ENCODE measurements around the gene TLX1.

GRCh38 chr10:101172741-101173140 lies 41.6 kb downstream of the TLX1 start:
- TF ChIP-seq CHD4 (IDR thresholded peaks at IDR 0.05; ENCODE audit: borderline replicate concordance) (no peak), POLR2A (IDR thresholded peaks at IDR 0.05; ENCODE audit: low read length) (no peak), KDM1A (IDR thresholded peaks at IDR 0.05; ENCODE audit: low read depth) (no peak), MAX (IDR thresholded peaks at IDR 0.05) (no peak), CTCF (IDR thresholded peaks at IDR 0.05) (no peak), RFX5 (IDR thresholded peaks at IDR 0.05) (no peak), KDM5A (IDR thresholded peaks at IDR 0.05) (no peak), JUN (IDR thresholded peaks at IDR 0.05) (no peak), RCOR1 (IDR thresholded peaks at IDR 0.05; ENCODE audit: low read depth, low read length) (no peak), PHF8 (IDR thresholded peaks at IDR 0.05; ENCODE audit: borderline replicate concordance, low read depth) (no peak), EP300 (IDR thresholded peaks at IDR 0.05) (no peak), JUNB (IDR thresholded peaks at IDR 0.05) (no peak)

All from A549 (cell line).